ENCODE results near the gene DHX9. TPM values are rescaled to one million over a fixed set of nuclear protein-coding genes. Genes with fewer than 3 reads are reported as not detected.

DHX9 gene
- total RNA-seq, 1 experiment from 2014 or later = 384 TPM

DNA sequence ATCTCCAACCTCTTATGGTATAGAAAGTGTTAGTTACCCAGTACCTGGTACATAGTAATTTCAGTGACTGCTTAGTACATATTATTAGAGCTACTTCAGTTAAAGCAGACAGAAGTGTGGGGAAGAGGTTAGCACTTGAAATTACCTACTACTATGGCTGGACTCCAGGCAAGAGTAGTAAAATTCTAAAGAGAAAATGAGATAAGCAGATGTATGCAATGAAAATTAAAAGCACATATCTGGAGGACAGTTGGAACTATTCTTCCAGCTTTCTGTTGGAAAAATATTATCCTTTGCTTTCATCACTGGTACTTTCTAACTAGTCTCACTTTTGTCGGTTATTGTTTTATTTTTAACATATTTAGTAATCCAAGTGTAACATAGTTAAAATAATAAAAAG, 23.7 kb downstream of the DHX9 start:
- no peak for DNase-seq (ENCODE audit: low spot score)
- no peaks in the 10 kb centered on the region for H3K9me3 ChIP-seq (ENCODE audit: low read depth, low read length, poor library complexity, severe bottlenecking)
- no peaks in the 10 kb centered on the region for H3K27me3 ChIP-seq (replicated peaks; ENCODE audit: insufficient read depth, low read depth, low read length, poor library complexity)
- intact Hi-C loops (cut with micrococcal nuclease; ENCODE audit: unreplicated experiment) = no loop called here
- no peak overlapping the region for H3K27ac ChIP-seq (ENCODE audit: low read depth, low read length, poor library complexity, severe bottlenecking)
- H3K36me3 ChIP-seq (ENCODE audit: insufficient read depth, low read length, poor library complexity, severe bottlenecking) = peaks cover 100% of the 10 kb centered on the region
- TF ChIP-seq, protein P1, sequence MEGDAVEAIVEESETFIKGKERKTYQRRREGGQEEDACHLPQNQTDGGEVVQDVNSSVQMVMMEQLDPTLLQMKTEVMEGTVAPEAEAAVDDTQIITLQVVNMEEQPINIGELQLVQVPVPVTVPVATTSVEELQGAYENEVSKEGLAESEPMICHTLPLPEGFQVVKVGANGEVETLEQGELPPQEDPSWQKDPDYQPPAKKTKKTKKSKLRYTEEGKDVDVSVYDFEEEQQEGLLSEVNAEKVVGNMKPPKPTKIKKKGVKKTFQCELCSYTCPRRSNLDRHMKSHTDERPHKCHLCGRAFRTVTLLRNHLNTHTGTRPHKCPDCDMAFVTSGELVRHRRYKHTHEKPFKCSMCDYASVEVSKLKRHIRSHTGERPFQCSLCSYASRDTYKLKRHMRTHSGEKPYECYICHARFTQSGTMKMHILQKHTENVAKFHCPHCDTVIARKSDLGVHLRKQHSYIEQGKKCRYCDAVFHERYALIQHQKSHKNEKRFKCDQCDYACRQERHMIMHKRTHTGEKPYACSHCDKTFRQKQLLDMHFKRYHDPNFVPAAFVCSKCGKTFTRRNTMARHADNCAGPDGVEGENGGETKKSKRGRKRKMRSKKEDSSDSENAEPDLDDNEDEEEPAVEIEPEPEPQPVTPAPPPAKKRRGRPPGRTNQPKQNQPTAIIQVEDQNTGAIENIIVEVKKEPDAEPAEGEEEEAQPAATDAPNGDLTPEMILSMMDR (conservative IDR thresholded peaks at IDR 0.05; ENCODE audit: low read depth, low read length) = no peak
- TF ChIP-seq EZH2 (IDR thresholded peaks at IDR 0.05; ENCODE audit: borderline replicate concordance, low read depth, low read length, poor library complexity, severe bottlenecking) = no peak
- H3K4me3 ChIP-seq (ENCODE audit: low read depth, low read length, poor library complexity, severe bottlenecking) = no peak overlapping the region
- ChIA-PET CTCF (no interaction called here), POLR2A (ENCODE audit: low non-redundant PET) (interaction anchor here (0.7 kb wide), 1 partner anchor 764 kb away, joined by 4 read pairs; no protein-coding TSS in a partner anchor)
- no peaks in the 10 kb centered on the region for H3K4me1 ChIP-seq (ENCODE audit: insufficient read depth, low read length, poor library complexity, severe bottlenecking)
- no TSS peak for BruUV-seq (replicated peaks)

DNA sequence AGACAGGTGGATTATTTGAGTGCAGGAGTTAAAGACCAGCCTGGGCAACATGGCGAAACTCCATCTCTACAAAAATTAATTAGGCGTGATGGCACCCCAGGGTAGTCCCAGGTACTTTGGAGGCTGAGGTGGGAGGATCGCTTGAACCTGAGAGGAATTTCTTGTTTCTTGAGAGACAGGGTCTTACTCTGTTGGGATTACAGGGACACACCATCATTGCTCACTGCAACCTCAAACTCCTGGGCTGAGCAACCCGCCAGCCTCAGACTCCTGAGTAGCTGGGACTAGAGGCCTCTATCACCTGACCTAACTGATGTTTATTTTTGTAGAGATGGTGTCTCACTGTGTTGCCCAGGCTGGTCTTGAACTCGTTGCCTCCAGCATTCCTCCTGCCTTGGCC, 24.8 kb downstream of the DHX9 start:
- H3K9me3 ChIP-seq (ENCODE audit: low read depth, low read length, poor library complexity, severe bottlenecking) = no peaks in the 10 kb centered on the region
- no peak overlapping the region for H3K27ac ChIP-seq (ENCODE audit: low read depth, low read length, poor library complexity, severe bottlenecking)
- intact Hi-C loops (cut with micrococcal nuclease; ENCODE audit: unreplicated experiment) = no loop called here
- H3K27me3 ChIP-seq (replicated peaks; ENCODE audit: insufficient read depth, low read depth, low read length, poor library complexity) = no peaks in the 10 kb centered on the region
- H3K4me3 ChIP-seq (ENCODE audit: low read depth, low read length, poor library complexity, severe bottlenecking) = no peak overlapping the region
- H3K4me1 ChIP-seq (ENCODE audit: insufficient read depth, low read length, poor library complexity, severe bottlenecking) = no peaks in the 10 kb centered on the region
- ChIA-PET POLR2A (ENCODE audit: low non-redundant PET) (no interaction called here), CTCF (no interaction called here)
- TF ChIP-seq, protein P1 (conservative IDR thresholded peaks at IDR 0.05; ENCODE audit: low read depth, low read length) = no peak
- TF ChIP-seq EZH2 (IDR thresholded peaks at IDR 0.05; ENCODE audit: borderline replicate concordance, low read depth, low read length, poor library complexity, severe bottlenecking) = no peak
- no peak for DNase-seq (ENCODE audit: low spot score)
- H3K36me3 ChIP-seq (ENCODE audit: insufficient read depth, low read length, poor library complexity, severe bottlenecking) = peaks cover 100% of the 10 kb centered on the region
- no TSS peak for BruUV-seq (replicated peaks)

DNA sequence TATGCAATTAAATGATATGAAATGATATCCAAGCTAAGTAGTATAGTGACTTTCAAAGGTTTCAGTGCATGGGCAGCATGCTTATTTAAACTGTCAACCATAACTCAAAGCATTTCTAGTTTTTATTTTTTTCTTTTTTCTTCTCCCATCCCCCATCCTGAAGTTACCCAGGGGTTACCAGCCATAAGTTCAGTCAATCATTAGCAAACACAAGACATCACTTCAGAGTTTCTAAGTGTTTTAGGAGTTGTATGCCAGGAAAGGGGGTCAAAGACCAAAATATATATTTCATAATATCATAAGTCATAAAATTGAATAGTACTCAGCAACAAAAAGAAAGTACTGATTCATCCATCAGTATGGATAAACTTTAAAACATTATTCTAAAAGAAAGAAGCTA, 28.7 kb downstream of the DHX9 start:
- Histone ChIP-seq H3K4me3 (ENCODE audit: low read depth, low read length, poor library complexity, severe bottlenecking) (no peak overlapping the region), H3K27me3 (replicated peaks; ENCODE audit: insufficient read depth, low read depth, low read length, poor library complexity) (no peaks in the 10 kb centered on the region), H3K36me3 (ENCODE audit: insufficient read depth, low read length, poor library complexity, severe bottlenecking) (peaks cover 100% of the 10 kb centered on the region), H3K27ac (ENCODE audit: low read depth, low read length, poor library complexity, severe bottlenecking) (no peak overlapping the region), H3K9me3 (ENCODE audit: low read depth, low read length, poor library complexity, severe bottlenecking) (no peaks in the 10 kb centered on the region), H3K4me1 (ENCODE audit: insufficient read depth, low read length, poor library complexity, severe bottlenecking) (no peaks in the 10 kb centered on the region)
- no peak for DNase-seq (ENCODE audit: low spot score)
- POLR2A ChIA-PET (ENCODE audit: low non-redundant PET) = no interaction called here
- BruUV-seq (replicated peaks) = no TSS peak
- intact Hi-C loops (cut with micrococcal nuclease; ENCODE audit: unreplicated experiment) = no loop called here
- CTCF ChIA-PET = no interaction called here
- TF ChIP-seq, protein P1 (conservative IDR thresholded peaks at IDR 0.05; ENCODE audit: low read depth, low read length) = no peak
- no peak for TF ChIP-seq EZH2 (IDR thresholded peaks at IDR 0.05; ENCODE audit: borderline replicate concordance, low read depth, low read length, poor library complexity, severe bottlenecking)
